Epithelial cell of esophagus (primary cell): ENCODE data around the gene PCCA.
"Not testable (repeated sequence)": the region's sequence is repeated elsewhere in the genome, so short reads cannot be mapped to it uniquely, and the experiment has no call there.

Source experiments
- DNase-seq: peaks from one replicate; pipeline ENCODE4 v3.0.0; 2010; ENCODE audit warnings: low read depth
- H3K4me3 ChIP-seq: 2 replicates; pipeline ENCODE4 v1.5.1; 2011; ENCODE audit warnings: mild to moderate bottlenecking, low read length, control low read depth
- CTCF ChIP-seq: IDR thresholded peaks from 2 replicates; pipeline ENCODE4 v1.5.1; 2011; ENCODE audit warnings: low read depth, mild to moderate bottlenecking, low read length, control low read depth, inconsistent platforms; ENCODE audit not compliant: insufficient read depth; ENCODE audit errors: missing control alignments

The PCCA gene

GRCh38 chr13:100563779-100564178 is 474.9 kb downstream of the PCCA start:
- no peak for TF ChIP-seq CTCF
- H3K4me3 ChIP-seq, result no peak overlapping the region
- no peak for DNase-seq

- TF ChIP-seq CTCF, result no peak
- no peak for DNase-seq
- H3K4me3 ChIP-seq, result no peak overlapping the region
These were observed 475.7 kb downstream of the PCCA start for GRCh38 chr13:100564444-100565223.

- H3K4me3 ChIP-seq, result no peak overlapping the region
These were observed 476.4 kb downstream of the PCCA start for GRCh38 chr13:100565286-100565685.

GRCh38 chr13:100566543-100566942 is 477.6 kb downstream of the PCCA start:
- DNase-seq, result peak; percentile 41
- H3K4me3 ChIP-seq, result no peak overlapping the region
- no peak for TF ChIP-seq CTCF

More at GRCh38 chr13:100565286-100565685, 476.4 kb downstream of the PCCA start:
- TF ChIP-seq CTCF, result no peak
- no peak for DNase-seq

GRCh38 chr13:100573121-100573520 is 484.2 kb downstream of the PCCA start:
- peak; percentile 88 for DNase-seq
- TF ChIP-seq CTCF, result peak; percentile 81

GRCh38 chr13:100577239-100577638 is 488.3 kb downstream of the PCCA start:
- DNase-seq, H3K4me3 ChIP-seq: not testable (repeated sequence)

More at GRCh38 chr13:100573121-100573520, 484.2 kb downstream of the PCCA start:
- no peak overlapping the region for H3K4me3 ChIP-seq
